HCT116 (cell line): Measurements from ENCODE around the gene FAM83F. TPM values are rescaled to one million over a fixed set of nuclear protein-coding genes. Genes with fewer than 3 reads are reported as not detected.

Source experiments
- ATAC-seq: fragments of 200-7000 bp; cut with Tn5 transposase; 2 replicates; pipeline ENCODE4 v1.9.1; 2020; ENCODE audit warnings: mild to moderate bottlenecking, moderate library complexity
- BruUV-seq: library from RNA; stranded (reverse); fragments of 400-500 nt; replicated peaks from 2 replicates; lab custom pipeline; 2021; lab: Mats Ljungman, UMichigan
- CTCF ChIA-PET: fragments of 300-600 bp; sonication (Branson Sonifier 250); formaldehyde crosslinking; loops from one replicate; lab custom pipeline; 2021; ENCODE audit warnings: antibody characterized with exemption; lab: Charles Lee
- POLR2A ChIA-PET: fragments of 300-600, 350-600 bp; sonication (Branson Sonifier 250); formaldehyde crosslinking; loops from one replicate; lab custom pipeline; 2021; ENCODE audit warnings: antibody characterized with exemption; lab: Charles Lee
- RAD21 ChIA-PET, 2 experiments: fragments of 300-600 bp; sonication (Branson Sonifier 250); formaldehyde crosslinking; loops; one replicate each; lab custom pipeline; 2023; ENCODE audit warnings: low total read pairs in 2 of 2; ENCODE audit not compliant: uncharacterized antibody in 2 of 2, unreplicated experiment in 2 of 2, low non-redundant PET in 1 of 2; lab: Charles Lee
- DNase-seq: peaks from one replicate; pipeline ENCODE4 v3.0.0-alpha.2; 2010; ENCODE audit warnings: low read depth, low spot score
- H2AFZ ChIP-seq: fragments of 200-600 bp; shearing (Covaris generic), sonication (generic); 2 replicates; pipeline ENCODE4 v1.6.1; 2017; ENCODE audit warnings: low read depth, mixed run types, mixed read lengths, antibody characterized with exemption, low read length; ENCODE audit not compliant: poor library complexity, severe bottlenecking
- H3K27ac ChIP-seq: 2 replicates; pipeline ENCODE4 v1.5.1; 2012; ENCODE audit warnings: low read depth, low read length
- H3K27me3 ChIP-seq: fragments of 200-600 bp; sonication (generic); 2 replicates; pipeline ENCODE4 v1.6.1; 2016; ENCODE audit warnings: mixed run types, low read length, mixed read lengths; ENCODE audit not compliant: insufficient read depth
- H3K36me3 ChIP-seq, 2 experiments: fragments of 200-500 bp in 1 of 2; fragments of 200-600 bp in 1 of 2; sonication (Bioruptor generic) in 1 of 2; sonication (generic) in 1 of 2; 2 replicates each; pipeline versions ENCODE4 v1.5.1 to v1.6.1; 2014 to 2016; ENCODE audit warnings: low read length in 2 of 2, inconsistent platforms in 1 of 2, mixed read lengths in 1 of 2, mixed run types in 1 of 2; ENCODE audit not compliant: insufficient read depth in 2 of 2, control insufficient read depth in 1 of 2
- H3K4me1 ChIP-seq, 2 experiments: fragments of 200-600 bp in 1 of 2; sonication (generic) in 1 of 2; 2 replicates each; pipeline versions ENCODE4 v1.5.1 to v1.6.1; 2012 to 2017; ENCODE audit warnings: low read length in 2 of 2, inconsistent platforms in 1 of 2, mild to moderate bottlenecking in 1 of 2, mixed read lengths in 1 of 2, mixed run types in 1 of 2, moderate library complexity in 1 of 2; ENCODE audit not compliant: insufficient read depth in 2 of 2, control insufficient read depth in 1 of 2
- H3K4me2 ChIP-seq: fragments of 200-600 bp; sonication (generic); 2 replicates; pipeline ENCODE4 v1.6.1; 2017; ENCODE audit warnings: mixed run types, low read length, mixed read lengths
- H3K4me3 ChIP-seq, 2 experiments: fragments of 200-600 bp in 1 of 2; sonication (generic) in 1 of 2; replicated peaks in 1 of 2; 2 replicates each; pipeline ENCODE4 v1.5.1; 2011 to 2016; ENCODE audit warnings: low read length in 2 of 2, control low read depth in 1 of 2, low read depth in 1 of 2, mild to moderate bottlenecking in 1 of 2, mixed read lengths in 1 of 2, mixed run types in 1 of 2
- H3K79me2 ChIP-seq: fragments of 200-600 bp; sonication (generic); 2 replicates; pipeline ENCODE4 v1.6.1; 2017; ENCODE audit warnings: mild to moderate bottlenecking, mixed run types, low read length, moderate library complexity, mixed read lengths; ENCODE audit not compliant: insufficient read depth
- H3K9ac ChIP-seq: fragments of 200-600 bp; sonication (generic); 2 replicates; pipeline ENCODE4 v1.6.1; 2016; ENCODE audit warnings: low read length, mixed read lengths
- H3K9me2 ChIP-seq: fragments of 200-600 bp; sonication (generic), shearing (Covaris generic); 2 replicates; pipeline ENCODE4 v1.6.1; 2017; ENCODE audit warnings: mixed run types, mild to moderate bottlenecking, moderate library complexity; ENCODE audit not compliant: insufficient read depth
- H3K9me3 ChIP-seq, 2 experiments: fragments of 200-500 bp in 1 of 2; fragments of 200-600 bp in 1 of 2; sonication (Bioruptor generic) in 1 of 2; sonication (generic) in 1 of 2; 2 replicates each; pipeline ENCODE4 v1.6.1; 2014 to 2017; ENCODE audit warnings: low read length in 2 of 2, mixed read lengths in 2 of 2, inconsistent platforms in 1 of 2, low read depth in 1 of 2, mild to moderate bottlenecking in 1 of 2, mixed run types in 1 of 2, moderate library complexity in 1 of 2; ENCODE audit not compliant: control insufficient read depth in 1 of 2, insufficient read depth in 1 of 2
- H4K20me1 ChIP-seq: fragments of 200-600 bp; sonication (generic), shearing (Covaris generic); 2 replicates; pipeline ENCODE4 v1.6.1; 2017; ENCODE audit warnings: mixed run types, mild to moderate bottlenecking, moderate library complexity; ENCODE audit not compliant: insufficient read depth
- CBX3 ChIP-seq: IDR thresholded peaks from 2 replicates; pipeline ENCODE4 v1.6.1; 2012; ENCODE audit warnings: low read depth
- CEBPB ChIP-seq: IDR thresholded peaks from 2 replicates; pipeline ENCODE4 v1.6.1; 2012; ENCODE audit warnings: low read depth
- ELF1 ChIP-seq: IDR thresholded peaks from 2 replicates; pipeline ENCODE4 v1.6.1; 2012; ENCODE audit warnings: low read depth, borderline replicate concordance
- JUND ChIP-seq: IDR thresholded peaks from 2 replicates; pipeline ENCODE4 v1.6.1; 2012
- SP1 ChIP-seq: IDR thresholded peaks from 2 replicates; pipeline ENCODE4 v1.6.1; 2012; ENCODE audit warnings: low read depth
- SRF ChIP-seq: IDR thresholded peaks from 2 replicates; pipeline ENCODE4 v1.6.1; 2012; ENCODE audit warnings: low read depth
- TCF7L2 ChIP-seq: IDR thresholded peaks from 2 replicates; pipeline ENCODE4 v1.7.0; 2011; ENCODE audit warnings: borderline replicate concordance, inconsistent platforms; ENCODE audit not compliant: insufficient read depth, insufficient read length; ENCODE audit errors: extremely low read depth
- intact Hi-C: fragments of 100-400 bp; cut with micrococcal nuclease; formaldehyde crosslinking; loops from 2 replicates; pipeline ENCODE4 v1.10.0; 2022
- total RNA-seq: library from RNA; stranded (reverse); gene quantifications from one replicate; pipeline ENCODE4 v1.2.1, GENCODE V29; 2021; ENCODE audit not compliant: unreplicated experiment
- TF ChIP-seq, protein P1 (sequence below), 3 experiments: fragments of 200-600 bp in 1 of 3; sonication (generic) in 1 of 3; IDR thresholded peaks in 2 of 3; conservative IDR thresholded peaks in 1 of 3; 2 replicates each; pipeline ENCODE4 v1.5.1; 2012 to 2017; ENCODE audit warnings: low read depth in 2 of 3, low read length in 2 of 3, antibody characterized with exemption in 1 of 3, borderline replicate concordance in 1 of 3, control low read depth in 1 of 3, mild to moderate bottlenecking in 1 of 3, mixed read lengths in 1 of 3, mixed run types in 1 of 3, moderate library complexity in 1 of 3; ENCODE audit not compliant: insufficient read depth in 1 of 3
- TF ChIP-seq, protein P2 (sequence below): IDR thresholded peaks from 2 replicates; pipeline ENCODE4 v1.6.1; 2012
- TF ChIP-seq, protein P3 (sequence below): IDR thresholded peaks from 2 replicates; pipeline ENCODE4 v1.6.1; 2012

Gene FAM83F
- total RNA-seq, 1 experiment from 2014 or later, result 24.5 TPM

DNA sequence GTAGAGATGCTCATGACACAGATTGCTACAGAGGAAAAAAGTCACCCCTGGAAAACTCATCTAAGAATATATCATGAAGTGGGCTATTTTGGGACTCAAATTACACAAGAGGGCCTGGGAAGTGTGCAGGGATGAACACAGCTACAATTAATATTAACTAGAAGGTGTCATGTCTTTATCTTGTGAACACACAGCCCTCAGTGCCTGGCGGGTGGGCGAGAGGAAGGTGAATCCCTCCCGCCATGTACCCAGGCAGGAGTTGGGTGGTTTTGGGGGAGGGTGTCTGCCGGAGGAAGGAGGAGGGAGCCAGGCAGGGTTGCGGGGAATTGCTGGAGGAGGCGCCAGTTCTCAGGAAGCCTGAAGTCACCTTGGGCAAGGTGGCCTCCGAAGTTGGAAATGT, 5.1 kb upstream of the FAM83F start:
- Histone ChIP-seq H3K79me2 (no peaks in the 10 kb centered on the region), H4K20me1 (no peaks in the 10 kb centered on the region), H2AFZ (no peak overlapping the region), H3K27ac (no peak overlapping the region), H3K27me3 (no peaks in the 10 kb centered on the region), H3K9me3 (no peaks in the 10 kb centered on the region), H3K9me2 (no peaks in the 10 kb centered on the region), H3K4me2 (no peak overlapping the region), H3K4me3 (no peak overlapping the region), H3K9ac (no peak overlapping the region), H3K36me3 (no peaks in the 10 kb centered on the region), H3K4me1 (peaks cover 4 to 10% of the 10 kb centered on the region in 2 experiments)
- ChIA-PET RAD21 (no interaction called here), CTCF (no interaction called here), POLR2A (no interaction called here)
- intact Hi-C loops, result no loop called here
- TF ChIP-seq TCF7L2 (no peak), JUND (no peak), SRF (no peak), CEBPB (no peak), CBX3 (no peak), ELF1 (no peak), SP1 (no peak)
- TF ChIP-seq, protein P1, sequence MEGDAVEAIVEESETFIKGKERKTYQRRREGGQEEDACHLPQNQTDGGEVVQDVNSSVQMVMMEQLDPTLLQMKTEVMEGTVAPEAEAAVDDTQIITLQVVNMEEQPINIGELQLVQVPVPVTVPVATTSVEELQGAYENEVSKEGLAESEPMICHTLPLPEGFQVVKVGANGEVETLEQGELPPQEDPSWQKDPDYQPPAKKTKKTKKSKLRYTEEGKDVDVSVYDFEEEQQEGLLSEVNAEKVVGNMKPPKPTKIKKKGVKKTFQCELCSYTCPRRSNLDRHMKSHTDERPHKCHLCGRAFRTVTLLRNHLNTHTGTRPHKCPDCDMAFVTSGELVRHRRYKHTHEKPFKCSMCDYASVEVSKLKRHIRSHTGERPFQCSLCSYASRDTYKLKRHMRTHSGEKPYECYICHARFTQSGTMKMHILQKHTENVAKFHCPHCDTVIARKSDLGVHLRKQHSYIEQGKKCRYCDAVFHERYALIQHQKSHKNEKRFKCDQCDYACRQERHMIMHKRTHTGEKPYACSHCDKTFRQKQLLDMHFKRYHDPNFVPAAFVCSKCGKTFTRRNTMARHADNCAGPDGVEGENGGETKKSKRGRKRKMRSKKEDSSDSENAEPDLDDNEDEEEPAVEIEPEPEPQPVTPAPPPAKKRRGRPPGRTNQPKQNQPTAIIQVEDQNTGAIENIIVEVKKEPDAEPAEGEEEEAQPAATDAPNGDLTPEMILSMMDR (IDR thresholded peaks at IDR 0.05 in 2 of 3, conservative IDR thresholded peaks at IDR 0.05 in 1 of 3; ENCODE audit: borderline replicate concordance in 1 of 3, insufficient read depth in 1 of 3, low read depth in 2 of 3, low read length in 2 of 3), result no peak
- TF ChIP-seq, protein P2, sequence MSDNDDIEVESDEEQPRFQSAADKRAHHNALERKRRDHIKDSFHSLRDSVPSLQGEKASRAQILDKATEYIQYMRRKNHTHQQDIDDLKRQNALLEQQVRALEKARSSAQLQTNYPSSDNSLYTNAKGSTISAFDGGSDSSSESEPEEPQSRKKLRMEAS, result no peak
- TF ChIP-seq, protein P3, sequence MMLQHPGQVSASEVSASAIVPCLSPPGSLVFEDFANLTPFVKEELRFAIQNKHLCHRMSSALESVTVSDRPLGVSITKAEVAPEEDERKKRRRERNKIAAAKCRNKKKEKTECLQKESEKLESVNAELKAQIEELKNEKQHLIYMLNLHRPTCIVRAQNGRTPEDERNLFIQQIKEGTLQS, result no peak
- no TSS peak for BruUV-seq
- ATAC-seq (no peak), DNase-seq (no peak)
